GDM1 (cell line): ENCODE data around the gene ALCAM.

Experiments used
- DNase-seq: peaks from one replicate; lab custom pipeline; 2025; lab: John Stamatoyannopoulos, UW

Gene ALCAM

DNA sequence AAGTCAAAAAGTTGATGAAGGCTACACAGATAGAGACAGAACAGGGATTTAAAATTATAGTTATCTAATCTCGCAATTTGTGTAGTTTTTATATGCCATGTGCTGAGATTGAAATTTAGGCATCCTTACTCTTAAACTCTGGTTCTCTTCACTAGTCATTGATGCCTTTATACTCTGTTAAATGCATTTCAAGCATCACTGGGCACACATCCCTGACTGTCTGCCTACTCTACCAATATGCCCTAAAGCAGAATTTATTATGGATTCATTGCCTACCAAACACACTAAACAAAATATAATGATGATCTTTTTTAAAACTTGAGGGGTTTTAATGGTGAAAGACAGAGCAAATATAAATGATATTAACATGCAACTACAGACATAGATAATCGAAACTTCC, 10.3 kb upstream of the ALCAM start:
- no peak for DNase-seq

DNA sequence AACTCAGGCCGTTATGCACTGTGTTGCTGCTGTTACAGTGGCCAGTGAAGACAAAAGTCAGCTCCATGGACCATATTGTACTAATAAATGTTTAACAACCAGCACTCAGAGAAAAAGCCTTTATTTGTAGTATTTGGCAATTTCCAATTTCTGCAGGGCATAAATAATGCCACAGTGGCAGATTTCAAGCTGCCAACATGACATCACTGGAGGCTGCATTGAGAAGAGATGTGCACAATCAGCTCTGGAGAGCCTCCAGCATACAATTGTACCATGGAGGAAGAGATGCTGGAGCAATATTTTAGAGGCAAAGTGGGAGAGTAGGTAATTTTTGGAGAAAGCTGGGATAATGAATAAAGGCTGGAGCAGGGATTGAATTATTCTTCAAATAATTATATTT, 9.7 kb upstream of the ALCAM start:
- DNase-seq: no peak

DNA sequence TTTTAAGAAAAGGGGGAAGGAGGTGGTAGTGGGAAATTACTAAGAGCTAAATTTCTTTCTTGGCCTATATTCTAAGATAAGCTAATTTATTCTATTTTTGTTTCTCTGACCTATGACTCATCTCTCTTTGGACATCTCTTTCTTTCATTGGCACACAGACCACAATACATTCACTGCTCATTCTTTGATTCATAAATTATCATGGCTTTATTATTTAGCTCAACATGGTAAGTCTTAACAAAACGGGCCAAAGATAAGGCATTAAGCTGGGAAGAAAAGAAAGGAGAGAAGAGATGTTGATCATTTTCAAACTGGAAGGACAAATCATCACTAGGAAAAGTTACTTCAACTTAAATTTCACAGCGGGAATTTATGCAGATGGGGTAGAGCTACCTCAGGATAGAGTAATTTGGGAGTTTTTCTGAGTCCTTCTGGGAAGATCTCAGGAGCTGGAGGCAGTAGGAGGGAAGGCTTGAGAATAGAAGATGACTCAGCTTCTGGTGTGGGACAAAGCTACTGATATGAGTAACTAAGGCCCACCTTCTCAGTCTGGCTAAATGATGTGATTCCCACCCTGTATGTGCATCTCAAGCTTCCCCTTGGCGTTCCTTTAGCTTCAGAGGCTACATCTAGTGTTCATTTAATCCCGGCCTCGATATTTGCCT, 7.5 kb upstream of the ALCAM start:
- DNase-seq: no peak

DNA sequence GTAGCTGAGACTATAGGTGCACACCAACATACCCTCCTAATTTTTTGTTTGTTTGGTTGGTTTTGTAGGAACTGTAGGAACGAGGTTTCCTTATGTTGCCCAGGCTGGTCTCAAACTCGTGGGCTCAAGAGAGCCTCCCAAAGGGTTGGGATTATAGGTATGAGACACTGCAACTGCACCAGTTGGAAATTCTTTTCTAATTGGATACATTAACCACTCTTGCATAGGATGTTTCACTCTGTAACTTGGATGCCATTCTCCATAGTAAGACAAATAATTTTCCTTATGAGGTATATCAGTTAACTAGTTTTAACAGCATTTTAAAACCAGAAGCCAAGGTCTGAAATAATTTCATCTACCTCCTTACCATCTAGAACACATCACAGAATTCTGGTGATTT, 6.7 kb upstream of the ALCAM start:
- DNase-seq: no peak

DNA sequence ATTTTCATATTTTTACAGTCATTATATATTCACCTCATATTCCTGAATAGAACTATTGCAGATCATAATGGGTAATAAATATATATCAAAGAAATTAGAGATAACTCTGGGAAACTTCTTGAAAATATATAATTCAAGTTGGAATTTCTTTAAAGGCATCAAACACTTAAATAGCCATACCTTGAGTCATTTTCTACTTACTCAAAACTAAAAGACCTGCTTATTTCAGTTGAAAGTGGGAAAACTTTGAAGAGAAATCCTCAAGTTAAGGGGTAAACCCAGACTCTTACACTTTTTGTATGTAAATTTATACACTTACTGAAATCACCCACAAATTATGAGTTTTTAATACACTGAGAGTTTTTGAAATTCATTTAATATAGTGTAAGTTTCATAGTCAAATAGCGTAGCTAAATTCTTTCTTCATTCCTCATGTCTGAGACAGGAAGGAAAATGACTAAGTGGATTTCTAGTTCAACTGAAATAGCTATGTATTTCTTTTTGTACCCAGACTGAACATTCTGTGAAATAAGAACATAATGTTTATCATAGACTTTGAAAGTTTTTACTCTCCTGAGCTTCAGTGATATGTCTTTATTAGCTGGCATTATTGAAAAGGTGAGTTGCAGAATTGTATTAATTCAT, 4.6 kb upstream of the ALCAM start:
- DNase-seq: no peak

DNA sequence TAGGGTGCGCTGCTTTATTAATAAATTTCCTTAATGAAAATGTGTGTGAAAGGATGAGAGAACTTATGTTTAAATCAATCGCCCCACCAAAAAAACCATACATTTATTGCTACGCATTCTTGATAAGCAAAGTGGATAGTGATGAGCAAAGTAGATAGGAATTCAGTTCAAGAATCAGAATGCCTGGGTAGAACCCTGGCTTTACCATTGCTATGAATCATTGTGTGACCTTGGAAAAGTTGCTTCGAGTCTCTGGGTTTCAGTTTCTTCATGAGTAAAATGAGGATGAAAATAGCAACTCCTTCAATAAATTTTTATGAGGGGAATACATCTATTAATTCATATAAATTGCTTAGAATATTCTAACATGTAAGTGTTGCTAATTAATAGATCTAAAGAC, 2.6 kb upstream of the ALCAM start:
- DNase-seq: no peak

DNA sequence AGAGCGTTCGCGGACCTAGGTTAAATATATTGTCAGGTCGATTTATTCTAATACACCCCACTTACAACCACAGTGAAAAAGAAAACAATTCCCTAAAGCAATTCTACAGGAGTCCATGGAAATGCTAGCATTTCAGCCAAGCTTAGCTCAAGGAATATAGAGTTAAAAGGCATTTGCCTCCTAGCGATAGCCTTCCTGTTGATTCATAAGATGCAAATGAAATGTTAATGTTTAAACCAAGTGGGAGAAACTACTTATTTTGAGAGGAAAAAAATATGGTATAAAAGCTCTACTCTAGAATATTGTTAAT, 1.7 kb upstream of the ALCAM start:
- no peak for DNase-seq

DNA sequence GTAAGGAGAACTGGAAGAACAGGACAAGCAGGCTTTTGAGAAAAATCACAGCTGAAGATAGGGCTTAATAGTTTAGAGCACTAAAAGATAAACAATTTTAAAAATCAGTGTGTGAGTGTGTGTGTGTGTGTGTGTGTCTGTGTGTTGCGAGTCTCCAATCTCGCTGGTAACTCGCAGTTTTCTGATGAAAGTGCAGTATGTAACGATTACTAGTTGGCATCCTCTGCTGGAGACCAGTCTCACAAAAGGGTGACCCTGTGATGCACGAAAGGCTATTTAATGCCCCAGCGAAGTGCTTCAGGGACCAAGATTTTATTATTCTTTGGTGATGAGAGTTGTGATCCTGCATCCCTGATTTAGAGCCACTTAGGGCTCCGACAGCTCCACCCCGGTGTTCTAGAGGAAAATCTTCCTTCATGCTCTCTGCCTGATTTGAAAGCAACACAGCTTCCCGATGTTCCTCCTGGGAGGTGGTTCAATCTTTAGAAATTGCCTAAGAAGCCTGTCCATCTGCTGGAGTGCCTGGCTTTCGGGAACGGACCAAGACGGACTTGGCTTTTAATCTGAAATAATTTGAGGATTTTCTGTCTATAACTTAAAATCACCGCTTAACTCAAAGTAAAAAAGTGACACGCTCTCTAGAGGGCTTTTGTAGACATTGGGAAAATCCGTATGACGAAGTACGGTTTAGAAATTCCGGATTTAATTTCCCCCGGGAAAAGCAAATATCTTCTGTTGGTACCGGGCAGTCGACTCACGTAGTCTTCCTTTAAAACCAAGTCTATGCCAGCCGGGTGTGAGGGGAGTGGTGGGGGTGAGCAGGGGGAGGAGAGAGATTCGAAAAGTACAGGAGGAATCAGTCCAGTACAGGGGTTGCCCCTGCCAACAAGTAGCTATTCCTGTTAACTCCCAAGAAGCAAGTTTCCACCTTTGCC, 1.1 kb upstream of the ALCAM start:
- no peak for DNase-seq

DNA sequence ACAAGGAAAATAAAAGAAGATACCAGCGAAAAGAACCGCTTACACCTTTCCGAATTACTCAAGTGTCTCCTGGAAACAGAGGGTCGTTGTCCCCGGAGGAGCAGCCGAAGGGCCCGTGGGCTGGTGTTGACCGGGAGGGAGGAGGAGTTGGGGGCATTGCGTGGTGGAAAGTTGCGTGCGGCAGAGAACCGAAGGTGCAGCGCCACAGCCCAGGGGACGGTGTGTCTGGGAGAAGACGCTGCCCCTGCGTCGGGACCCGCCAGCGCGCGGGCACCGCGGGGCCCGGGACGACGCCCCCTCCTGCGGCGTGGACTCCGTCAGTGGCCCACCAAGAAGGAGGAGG, 325 bp downstream of the ALCAM start:
- DNase-seq: no peak

DNA sequence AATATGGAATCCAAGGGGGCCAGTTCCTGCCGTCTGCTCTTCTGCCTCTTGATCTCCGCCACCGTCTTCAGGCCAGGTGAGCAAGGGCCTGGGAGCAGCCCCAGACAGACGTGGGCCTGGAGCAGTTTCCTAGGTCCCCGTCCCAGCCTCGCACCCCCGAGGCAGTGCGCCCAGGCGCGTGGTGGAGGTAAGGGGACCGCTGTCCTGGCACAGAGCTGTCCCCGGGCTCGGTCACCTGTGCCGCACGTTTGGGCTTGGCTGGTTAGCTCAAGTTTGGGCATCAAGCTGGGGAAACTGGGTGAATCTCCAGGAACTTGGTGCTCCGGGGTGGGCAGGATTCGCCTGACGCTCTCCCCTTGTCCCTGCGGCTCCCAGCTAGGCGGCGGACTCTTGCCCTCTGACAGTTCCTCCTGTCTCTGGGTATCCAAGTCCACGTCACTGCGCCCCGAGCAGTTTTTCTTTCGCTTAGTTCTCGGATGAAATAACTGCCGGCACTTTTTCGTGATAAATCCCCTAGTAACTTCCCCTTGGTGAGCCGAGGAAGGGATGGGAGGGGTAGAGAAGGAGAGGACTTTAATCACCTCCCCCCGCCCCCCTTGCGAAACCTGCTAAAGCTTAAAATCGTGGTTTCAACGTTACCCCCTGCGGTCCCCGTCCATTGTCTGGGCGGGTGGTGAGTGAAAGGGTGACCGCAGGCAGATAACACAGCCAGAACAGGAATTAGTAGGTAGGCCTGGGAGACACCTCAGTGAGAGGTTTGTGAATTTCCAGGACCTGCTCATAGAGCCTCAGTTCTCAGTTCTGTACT, 901 bp downstream of the ALCAM start:
- peak; percentile 55 for DNase-seq

DNA sequence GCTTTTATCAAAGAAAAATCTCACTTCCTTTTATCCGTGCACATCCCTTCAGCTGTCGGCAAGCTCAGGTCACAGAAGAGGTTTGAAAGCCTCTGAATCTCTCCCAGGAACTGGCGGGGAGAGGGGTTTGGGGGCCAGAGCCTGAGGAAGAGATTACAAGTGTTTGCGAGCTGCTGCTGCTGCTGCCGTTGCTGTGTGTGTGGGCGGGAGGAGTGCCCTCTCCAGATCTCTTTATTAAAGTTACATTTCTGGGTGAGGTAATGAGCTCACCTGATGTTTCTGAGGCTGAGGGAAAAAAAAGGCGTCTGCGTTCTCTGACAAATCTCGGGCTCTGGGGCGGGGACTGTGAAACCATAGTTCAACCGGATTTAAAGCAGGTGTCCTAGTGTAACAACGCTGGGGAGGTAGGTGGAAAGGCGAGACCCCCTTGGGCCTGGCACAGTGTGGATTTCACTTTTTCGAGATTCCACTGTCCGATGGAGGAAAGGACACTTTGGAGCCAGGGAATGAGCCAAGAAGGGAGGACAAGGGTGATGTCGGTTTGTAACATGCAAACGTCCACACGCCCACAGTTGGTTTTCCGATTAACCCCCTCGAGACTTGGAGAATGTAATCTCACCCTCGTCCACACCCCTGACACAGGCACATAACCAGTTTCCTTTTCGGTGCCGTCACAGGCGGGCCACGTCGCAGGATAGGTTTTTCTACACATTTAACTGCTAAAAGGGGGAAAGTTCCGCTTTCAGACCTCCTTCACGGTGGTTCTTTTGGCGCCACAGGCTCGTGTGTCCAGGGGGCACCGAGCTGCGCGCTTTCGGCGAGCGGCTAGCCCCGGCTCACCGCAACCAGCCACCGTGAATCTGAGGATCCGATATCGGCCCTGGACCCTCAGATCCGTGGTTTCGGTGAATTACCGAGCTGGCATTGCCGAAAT, 2.1 kb downstream of the ALCAM start:
- peak; percentile 33 for DNase-seq

DNA sequence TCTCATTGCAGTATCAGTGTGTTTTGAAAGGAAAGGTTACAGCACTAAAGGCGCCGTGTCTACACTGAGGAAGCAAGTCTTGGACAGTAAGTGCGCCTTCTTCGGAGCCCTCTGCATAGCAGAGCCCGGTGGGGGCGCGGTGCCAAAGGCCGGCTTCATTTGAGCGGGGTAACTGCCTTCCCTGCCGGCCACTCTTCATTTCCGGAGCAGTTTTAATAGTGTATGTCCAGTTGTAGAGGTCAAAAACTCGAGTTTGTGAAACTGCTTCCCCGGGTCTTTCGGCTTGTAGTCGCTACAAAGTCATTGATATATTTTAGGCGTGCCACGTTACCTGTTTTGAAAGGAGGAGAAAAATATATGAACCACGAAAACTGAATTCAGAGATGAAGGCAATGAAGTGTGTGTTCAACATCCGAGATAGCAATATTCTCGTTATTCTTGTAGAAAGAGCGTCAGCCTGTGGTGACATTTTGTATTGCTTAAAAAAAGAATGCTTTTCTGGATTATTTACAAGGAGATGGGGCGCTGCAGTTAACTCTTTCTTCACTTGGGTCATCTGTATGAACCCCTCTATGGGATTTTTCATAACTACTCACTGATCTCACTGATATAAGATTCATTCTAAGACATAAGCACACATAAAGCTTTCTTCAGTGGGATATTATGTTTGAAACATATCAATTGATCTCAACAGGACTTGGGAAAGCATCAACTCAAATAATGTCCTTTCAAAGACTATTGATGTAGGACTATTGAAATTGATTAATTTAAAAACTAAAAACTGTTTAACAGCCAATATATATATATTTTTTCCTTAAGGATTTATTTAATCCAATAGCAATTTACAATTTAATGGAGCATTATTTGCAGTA, 3.0 kb downstream of the ALCAM start:
- DNase-seq: peak; percentile 48

DNA sequence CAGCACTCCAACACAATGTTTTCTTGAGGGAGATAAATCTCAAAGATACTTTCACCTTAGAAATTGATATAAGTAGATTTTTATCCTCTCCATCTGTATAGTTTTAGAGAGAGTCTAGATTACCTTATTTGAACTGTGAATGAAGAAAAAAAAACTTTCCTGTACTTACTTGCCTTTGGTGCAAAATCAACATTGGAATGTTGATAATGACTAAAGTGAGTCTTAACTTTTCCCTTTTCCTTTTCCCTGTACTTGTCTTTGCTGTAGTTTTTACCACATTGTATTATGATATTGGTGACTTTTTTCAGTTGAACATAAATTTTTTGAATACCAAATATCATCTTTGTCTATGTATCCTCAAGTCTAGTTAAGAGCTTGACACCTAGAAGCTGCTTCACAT, 6.7 kb downstream of the ALCAM start:
- no peak for DNase-seq

DNA sequence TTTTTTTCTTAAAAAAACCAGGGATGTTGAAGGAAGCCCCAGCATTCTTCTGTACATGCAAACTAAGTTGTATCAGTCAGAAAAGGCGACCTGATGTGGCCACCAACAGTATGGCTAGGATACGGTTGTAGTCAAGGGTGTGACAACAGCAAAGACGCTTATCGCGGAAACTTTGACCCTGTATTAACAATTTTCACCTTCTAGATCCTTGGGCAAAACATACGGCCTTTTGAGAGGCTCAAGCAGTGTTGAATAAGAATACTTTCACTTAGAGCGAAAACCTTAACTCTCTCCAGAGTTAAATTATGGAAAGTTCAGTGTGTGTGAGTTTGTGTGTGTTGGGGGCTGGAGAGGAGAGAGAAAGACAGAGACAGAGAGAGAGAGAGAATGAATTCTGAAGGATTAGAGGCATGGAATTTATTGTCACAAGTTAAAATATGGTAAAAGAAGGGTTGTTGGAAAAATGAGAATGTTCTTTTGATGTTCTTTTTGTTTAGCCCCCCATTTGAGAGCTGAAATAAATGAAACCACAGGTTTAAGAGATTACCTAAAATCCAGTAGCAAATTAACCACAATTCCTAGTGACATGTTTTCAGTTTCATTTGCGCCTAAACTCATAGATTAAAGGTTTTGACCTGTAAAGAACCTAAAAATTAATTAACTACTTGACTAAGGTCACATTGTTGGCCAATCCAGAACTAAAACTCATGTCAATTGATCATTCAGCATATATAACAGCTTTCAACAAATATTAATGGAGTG, 9.2 kb downstream of the ALCAM start:
- no peak for DNase-seq

DNA sequence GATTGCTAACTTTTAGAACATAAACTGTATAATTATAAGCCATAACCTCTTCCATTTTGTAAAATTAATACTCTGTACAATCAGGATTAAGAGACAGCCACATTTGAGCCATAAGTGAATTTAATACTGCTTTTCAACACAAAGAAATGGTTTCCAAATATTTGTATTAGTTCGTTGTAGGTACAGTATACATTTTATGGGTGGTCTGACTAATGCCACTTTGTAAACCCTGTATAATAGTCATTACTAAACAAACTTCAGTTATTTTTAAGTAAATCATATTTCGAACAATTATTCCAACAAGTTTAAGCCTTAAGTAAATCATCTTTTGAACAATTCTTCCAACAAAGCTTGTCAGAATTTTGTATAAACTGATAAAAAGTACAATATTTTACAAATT, 11.0 kb downstream of the ALCAM start:
- no peak for DNase-seq

DNA sequence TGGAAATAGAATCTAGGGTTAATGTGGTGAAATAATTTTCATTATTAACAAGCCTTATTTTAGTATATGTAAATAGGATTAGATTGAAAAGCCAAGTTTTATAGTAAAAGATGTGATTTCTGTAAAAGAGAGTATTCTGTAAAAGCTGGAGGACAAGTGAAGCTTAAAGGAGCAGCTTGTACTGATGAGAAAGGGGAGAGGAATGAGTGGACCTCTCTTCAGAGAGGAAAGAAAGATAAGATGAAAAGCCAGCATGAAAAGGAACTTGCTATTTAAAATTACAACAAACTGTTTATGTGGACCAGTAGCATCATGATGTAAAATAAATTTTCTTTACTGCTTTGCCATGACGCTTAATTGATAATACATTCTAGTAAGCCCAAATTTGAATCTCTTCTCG, 18.5 kb downstream of the ALCAM start:
- no peak for DNase-seq

DNA sequence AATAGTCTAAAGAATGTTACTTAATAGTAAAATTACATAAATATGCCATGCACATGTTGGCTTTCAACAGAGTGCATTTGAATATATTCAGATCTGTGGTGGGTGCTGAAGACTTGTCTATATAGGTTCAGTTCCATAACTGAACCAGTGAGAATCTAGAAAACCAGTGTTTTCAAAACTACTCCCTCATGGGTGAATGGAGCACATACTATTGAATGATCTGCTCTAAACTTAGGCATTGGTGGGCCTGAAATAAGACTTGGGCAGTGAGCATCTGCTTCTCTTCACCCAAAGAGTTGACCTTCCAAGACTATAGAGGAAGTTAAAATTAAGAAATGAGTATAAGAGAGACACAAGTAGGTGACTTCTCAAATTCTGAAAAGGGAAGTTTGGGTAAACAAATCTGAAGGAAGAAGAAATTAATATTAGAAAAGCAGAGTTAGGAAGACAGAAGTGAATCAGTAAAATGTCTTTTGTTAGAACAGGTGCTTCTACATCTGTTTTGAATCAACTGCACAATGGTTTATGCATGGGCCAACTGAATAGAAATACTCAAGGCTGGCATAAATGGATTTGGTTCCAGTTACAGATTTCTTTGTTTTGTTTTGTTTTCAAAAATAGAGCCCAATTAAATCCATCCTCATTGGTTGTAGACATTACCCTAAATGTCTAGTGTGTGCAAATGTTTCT, 19.3 kb downstream of the ALCAM start:
- no peak for DNase-seq

DNA sequence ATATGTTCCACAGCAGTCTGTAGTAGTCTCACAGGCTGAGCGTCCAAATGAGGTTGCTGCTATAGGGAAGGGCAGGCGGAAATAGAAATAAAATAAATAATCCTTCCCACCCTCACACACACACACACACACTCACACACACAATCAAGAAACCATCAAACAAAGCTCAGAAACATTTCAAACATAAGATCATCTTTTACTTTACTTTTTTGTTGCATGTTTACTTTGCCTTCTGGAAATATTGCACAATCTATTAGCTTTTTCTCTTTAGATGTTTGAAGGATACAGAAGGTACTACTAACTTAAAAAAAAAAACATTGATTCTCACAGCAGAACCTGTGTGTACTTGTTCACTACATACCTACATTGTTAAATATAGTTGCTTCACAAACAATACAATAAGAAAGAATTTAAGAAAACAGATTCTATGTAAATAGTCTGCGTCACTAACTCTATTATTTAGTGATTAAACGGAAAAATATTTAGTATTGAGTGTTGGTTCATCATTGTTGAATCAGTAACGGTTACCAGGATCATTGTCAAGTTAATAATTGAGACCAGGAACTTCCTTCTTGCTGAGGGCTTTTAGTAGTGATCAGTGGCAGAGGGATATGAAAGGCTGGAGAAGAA, 20.5 kb downstream of the ALCAM start:
- DNase-seq: no peak

DNA sequence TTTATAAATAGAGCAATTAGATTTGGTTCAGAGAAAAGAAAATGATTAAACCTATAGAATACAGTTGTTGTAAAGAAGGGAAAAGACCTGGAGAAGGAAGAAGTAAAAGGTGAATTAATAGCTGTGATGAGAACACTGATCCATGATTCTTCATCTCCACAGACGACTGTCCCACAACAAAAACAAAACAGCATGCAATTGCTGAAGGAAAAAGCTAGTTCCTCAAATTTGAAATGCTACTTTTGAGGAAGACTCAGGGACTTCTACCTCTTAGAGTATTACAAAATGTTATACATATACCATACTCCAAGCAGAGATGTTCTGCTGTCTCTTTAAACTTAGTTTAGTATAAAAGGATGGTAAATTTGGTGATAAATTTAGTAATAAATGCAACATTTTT, 21.5 kb downstream of the ALCAM start:
- no peak for DNase-seq
